Stimulated activated CD4-positive, alpha-beta T cell treated with anti-CD3 and anti-CD28 coated beads, Interleukin-4, amount 100 ng/mL, for 48 hours (primary cell): ENCODE results near the gene LARP7.
"Not testable (repeated sequence)": the region's sequence is repeated elsewhere in the genome, so short reads cannot be mapped to it uniquely, and the experiment has no call there.

Experiments
- DNase-seq, 2 donors: peaks; one replicate each; pipeline ENCODE4 v3.0.0-alpha.2; 2020; ENCODE audit warnings: low read depth in 2 of 2

LARP7 gene

DNA sequence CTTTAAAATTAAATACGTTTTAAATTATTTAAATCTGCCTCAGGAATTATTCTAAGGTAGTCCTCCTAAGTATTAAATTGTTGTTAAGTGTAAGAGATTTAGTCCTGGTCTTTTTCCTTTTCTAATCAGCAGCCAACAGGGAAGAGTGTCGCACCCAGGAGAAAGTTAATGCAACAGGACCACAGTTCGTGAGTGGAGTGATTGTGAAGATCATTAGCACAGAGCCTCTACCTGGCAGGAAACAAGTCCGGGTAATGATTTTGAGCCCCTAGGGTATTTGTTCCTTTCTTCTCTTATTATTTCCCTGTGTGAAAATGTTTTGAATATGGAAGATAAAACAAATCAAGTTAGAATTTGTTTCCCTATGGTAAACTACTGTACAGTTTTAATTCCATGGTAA, 13.4 kb downstream of the LARP7 start:
- DNase-seq = no peak

DNA sequence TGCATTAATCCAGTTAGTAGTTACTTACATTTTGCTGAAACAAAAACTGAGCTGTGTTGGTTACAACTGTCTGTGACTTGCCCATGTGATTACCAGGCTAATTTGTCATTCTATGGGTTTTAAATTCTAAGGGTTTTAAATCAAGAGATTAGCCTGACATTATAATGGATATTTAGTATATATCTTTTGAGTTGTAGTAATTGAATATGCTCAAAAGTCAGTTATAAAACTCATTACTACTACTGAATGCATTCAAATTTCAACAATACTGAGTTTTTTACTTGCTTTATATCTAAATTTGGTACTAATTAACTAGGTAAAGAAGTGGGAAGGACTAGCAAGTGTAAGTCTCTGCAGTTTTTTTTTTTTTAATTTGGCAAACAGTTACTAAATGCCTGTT, 14.7 kb downstream of the LARP7 start:
- no peak for DNase-seq

DNA sequence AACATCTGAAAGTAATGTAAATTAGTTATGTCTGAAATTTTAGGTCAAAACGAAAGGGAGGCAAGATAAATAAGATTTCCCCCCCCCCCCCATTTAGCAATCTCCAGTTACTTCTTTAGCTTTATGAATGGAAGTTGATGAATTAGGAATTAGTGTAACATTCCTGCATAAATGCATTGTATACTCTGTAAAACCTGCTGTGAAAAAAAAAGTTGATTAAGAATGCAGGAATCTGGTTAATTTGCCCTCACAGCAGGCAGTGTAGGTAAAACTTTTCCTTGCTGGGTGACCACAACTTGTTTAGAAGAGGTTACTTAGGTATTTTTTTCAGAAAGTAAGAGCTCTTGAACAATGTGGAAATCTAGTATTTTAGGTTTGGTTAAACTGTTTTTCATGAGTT, 15.3 kb downstream of the LARP7 start:
- DNase-seq = no peak

- no peak for DNase-seq
Observed at GRCh38 chr4:112655270-112655669, 18.3 kb downstream of the LARP7 start.

DNA sequence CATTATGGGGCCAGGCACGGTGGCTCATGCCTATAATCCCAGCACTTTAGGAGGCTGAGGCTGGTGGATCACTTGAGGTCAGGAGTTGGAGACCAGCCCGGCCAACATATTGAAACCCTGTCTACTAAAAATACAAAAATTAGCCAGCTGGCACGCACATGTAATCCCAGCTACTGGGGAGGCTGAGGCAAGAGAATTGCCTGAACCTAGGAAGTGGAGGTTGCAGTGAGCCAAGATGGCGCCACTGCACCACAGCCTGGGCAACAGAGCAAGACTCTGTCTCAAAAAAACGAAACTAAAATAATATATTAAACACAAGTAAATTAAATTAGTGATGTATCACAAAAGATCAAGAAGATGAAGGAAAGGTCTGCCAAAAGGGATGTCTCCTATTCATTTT, 19.2 kb downstream of the LARP7 start:
- not testable (repeated sequence) for DNase-seq

- no peak for DNase-seq
Observed at GRCh38 chr4:112664611-112665010, 27.7 kb downstream of the LARP7 start.

DNA sequence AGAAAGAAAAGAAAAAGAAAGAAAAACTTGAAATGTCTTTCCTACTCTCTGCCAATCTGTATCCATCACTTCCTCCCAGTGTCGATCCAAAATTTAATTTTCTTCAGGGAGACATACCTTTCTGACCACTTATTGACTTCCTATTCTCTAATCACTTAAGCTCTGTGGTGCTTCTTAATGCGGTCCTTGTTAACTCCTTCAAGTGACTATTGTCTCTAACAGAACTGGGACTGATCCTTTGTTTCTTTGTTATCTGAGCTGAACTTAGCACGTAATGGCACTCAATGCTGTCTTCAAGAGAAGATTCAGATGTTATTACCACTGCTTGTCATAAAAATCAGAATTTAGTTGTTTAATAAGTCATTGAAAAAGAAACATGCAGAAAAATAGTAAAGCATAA, 31.2 kb downstream of the LARP7 start:
- no peak for DNase-seq

- DNase-seq = no peak
Observed at GRCh38 chr4:112673076-112673475, 36.1 kb downstream of the LARP7 start.

DNA sequence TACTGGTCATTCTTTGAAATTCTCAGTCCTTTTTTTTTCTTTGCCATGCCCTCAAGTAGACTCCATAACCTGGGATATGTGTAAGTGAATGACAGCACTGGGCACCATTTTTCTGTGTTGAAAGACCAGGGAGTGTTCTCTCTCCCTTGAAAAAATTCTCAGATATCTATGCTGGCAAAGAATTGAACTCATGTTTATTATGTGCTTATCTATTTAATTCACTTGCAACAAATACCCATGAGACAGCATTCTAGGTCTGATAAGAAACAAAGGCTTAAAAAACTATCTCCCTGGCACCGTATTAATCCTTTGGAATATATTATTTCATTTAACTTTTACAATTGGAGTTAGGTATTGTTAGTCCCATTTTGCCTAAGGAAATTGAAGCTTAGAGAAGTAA, 36.7 kb downstream of the LARP7 start:
- DNase-seq = no peak

DNA sequence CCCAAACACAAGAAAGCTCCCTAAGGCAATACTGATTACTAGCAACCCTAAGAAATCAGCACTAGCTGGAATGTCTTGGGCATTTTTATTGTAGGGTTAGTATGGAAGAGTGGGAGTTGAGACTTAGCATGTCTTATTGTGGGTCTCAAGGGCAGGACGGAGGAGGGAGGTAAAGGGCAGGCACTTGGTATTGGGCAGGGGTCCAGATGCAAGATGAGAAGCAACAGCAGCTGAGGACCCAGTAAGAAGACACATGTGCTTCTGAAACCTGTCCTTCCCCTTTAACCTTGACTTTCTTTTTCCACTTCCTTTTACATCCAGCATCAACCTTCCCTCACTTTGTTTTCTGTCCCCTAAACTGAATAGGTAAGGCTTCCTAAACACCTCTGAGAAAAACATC, 37.4 kb downstream of the LARP7 start:
- no peak for DNase-seq

- no peak for DNase-seq
Observed at GRCh38 chr4:112677519-112678091, 40.7 kb downstream of the LARP7 start.

DNA sequence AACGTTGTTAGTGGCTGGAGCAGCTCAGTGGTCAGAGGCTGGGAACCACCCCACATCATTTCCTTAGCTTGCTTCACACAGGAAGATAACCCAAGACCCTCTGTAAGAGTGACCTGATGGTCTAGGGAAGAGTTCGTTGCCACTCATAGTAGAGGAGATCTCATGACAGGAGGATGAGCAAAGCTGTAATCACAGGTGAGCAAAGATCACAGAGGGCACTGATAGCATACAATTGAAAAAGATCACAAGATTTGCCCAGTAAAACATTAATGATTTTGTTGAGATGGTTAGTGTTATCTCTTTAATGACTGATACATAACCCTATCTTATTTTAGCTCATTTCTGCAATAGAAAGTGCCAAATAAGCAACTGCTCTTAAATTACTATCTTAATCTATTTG, 44.1 kb downstream of the LARP7 start:
- DNase-seq = no peak

DNA sequence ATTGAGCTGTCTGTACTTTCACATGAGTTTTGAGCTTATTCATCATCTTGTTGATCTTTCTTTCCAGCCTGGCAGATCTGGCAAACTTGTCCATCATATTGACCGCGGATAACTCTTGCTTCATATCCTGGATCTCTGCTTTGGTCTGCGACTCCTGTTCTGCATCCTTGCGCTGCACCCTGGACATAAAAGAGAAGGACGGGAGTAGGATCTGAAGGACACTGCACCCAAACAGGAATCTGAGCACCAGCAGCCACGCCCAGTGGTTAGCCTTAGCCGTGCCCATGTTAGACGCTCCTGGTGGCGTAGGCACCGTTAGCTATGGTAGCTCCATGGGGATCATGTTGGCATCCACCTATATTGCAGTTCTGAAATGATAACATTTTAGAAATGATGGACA, 56.6 kb downstream of the LARP7 start:
- DNase-seq = no peak

GRCh38 chr4:112700679-112701078, 63.7 kb downstream of the LARP7 start:
- no peak for DNase-seq

- no peak for DNase-seq
Observed at GRCh38 chr4:112702892-112703291, 65.9 kb downstream of the LARP7 start.

GRCh38 chr4:112704322-112704721, 67.4 kb downstream of the LARP7 start:
- no peak for DNase-seq

GRCh38 chr4:112704991-112705845, 68.3 kb downstream of the LARP7 start:
- DNase-seq = no peak

GRCh38 chr4:112705891-112706839, 69.2 kb downstream of the LARP7 start:
- DNase-seq = not testable (repeated sequence)

DNA sequence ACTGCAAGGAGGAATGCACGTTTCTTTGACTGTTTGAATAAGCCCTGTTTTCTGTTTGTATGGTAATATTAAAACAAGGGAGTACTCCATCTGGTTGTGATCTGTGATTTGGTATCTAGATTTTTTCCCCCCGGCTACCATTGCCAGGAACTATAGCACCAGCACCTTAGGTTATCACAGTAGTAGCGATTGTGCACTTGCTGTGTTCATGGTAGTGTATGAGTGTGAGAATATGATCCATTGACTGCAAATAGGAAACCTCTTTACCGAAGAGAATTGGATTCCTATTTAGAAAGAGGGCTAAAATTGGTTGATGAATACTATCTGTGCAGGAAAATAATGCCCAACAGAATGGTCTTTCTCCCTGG, 69.9 kb downstream of the LARP7 start:
- no peak for DNase-seq
